PC-9 (cell line): ENCODE measurements around the gene RAB4A. TPM values are rescaled to one million over a fixed set of nuclear protein-coding genes. Genes with fewer than 3 reads are reported as not detected.
"Not testable (repeated sequence)": the region's sequence is repeated elsewhere in the genome, so short reads cannot be mapped to it uniquely, and the experiment has no call there.

ENCODE experiments used
- BruUV-seq: library from RNA; stranded (reverse); fragments of 400-500 nt; replicated peaks from 2 replicates; lab custom pipeline; 2021; lab: Mats Ljungman, UMichigan
- CTCF ChIA-PET: fragments of 300-600 bp; sonication (Branson Sonifier 250); formaldehyde crosslinking; loops from one replicate; lab custom pipeline; 2022; ENCODE audit warnings: antibody characterized with exemption; lab: Charles Lee
- POLR2A ChIA-PET: fragments of 300-600 bp; sonication (Branson Sonifier 250); formaldehyde crosslinking; loops from one replicate; lab custom pipeline; 2022; ENCODE audit warnings: antibody characterized with exemption; ENCODE audit not compliant: unreplicated experiment; lab: Charles Lee
- DNase-seq, 2 experiments: peaks; one replicate each; pipeline versions ENCODE4 v3.0.0 to v3.0.0-alpha.2; 2015 to 2022; ENCODE audit warnings: mixed read lengths in 1 of 2
- H2AFZ ChIP-seq: fragments of 200-600 bp; sonication (generic); 2 replicates; pipeline ENCODE4 v1.8.1; 2017; ENCODE audit warnings: antibody characterized with exemption
- H3F3A ChIP-seq: fragments of 200-600 bp; sonication (generic); 2 replicates; pipeline ENCODE4 v1.8.1; 2017; ENCODE audit warnings: antibody characterized with exemption, mild to moderate bottlenecking, low read depth; ENCODE audit not compliant: insufficient read depth
- H3K27ac ChIP-seq: fragments of 200-600 bp; sonication (generic); 2 replicates; pipeline ENCODE4 v1.6.1; 2016; ENCODE audit warnings: mixed run types
- H3K27me3 ChIP-seq: fragments of 200-600 bp; sonication (generic); 2 replicates; pipeline ENCODE4 v1.6.1; 2016; ENCODE audit warnings: low read depth, mixed run types; ENCODE audit not compliant: insufficient read depth
- H3K36me3 ChIP-seq: fragments of 200-600 bp; sonication (generic); 2 replicates; pipeline ENCODE4 v1.6.1; 2016; ENCODE audit warnings: low read depth, mixed run types
- H3K4me1 ChIP-seq: fragments of 200-600 bp; sonication (generic); replicated peaks from 2 replicates; pipeline ENCODE4 v1.6.1; 2016; ENCODE audit warnings: mixed run types; ENCODE audit not compliant: insufficient read depth
- H3K4me2 ChIP-seq: fragments of 200-600 bp; sonication (generic); 2 replicates; pipeline ENCODE4 v1.6.1; 2017; ENCODE audit warnings: mixed run types
- H3K4me3 ChIP-seq: fragments of 200-600 bp; sonication (generic); 2 replicates; pipeline ENCODE4 v1.6.1; 2016; ENCODE audit warnings: mixed run types
- H3K79me2 ChIP-seq: fragments of 200-600 bp; sonication (generic); 2 replicates; pipeline ENCODE4 v1.6.1; 2017; ENCODE audit warnings: low read depth, mixed run types
- H3K9me2 ChIP-seq: fragments of 200-600 bp; sonication (generic); 2 replicates; pipeline ENCODE4 v1.8.1; 2017; ENCODE audit warnings: mild to moderate bottlenecking; ENCODE audit not compliant: insufficient read depth
- H3K9me3 ChIP-seq: fragments of 200-600 bp; sonication (generic); 2 replicates; pipeline ENCODE4 v1.8.1; 2016; ENCODE audit warnings: low read depth; ENCODE audit not compliant: insufficient read depth
- H4K20me1 ChIP-seq: fragments of 200-600 bp; sonication (generic); 2 replicates; pipeline ENCODE4 v1.8.1; 2017; ENCODE audit not compliant: insufficient read depth
- EZH2 ChIP-seq: fragments of 200-600 bp; sonication (generic); IDR thresholded peaks from 2 replicates; pipeline ENCODE4 v1.8.0; 2017; ENCODE audit warnings: antibody characterized with exemption, low read depth
- intact Hi-C: fragments of 100-400 bp; cut with micrococcal nuclease; formaldehyde crosslinking; loops from one replicate; pipeline ENCODE4 v1.10.0; 2022; ENCODE audit not compliant: unreplicated experiment
- total RNA-seq: library from RNA; stranded (reverse); gene quantifications from 2 replicates; pipeline ENCODE4 v1.2.3, GENCODE V29; 2021
- TF ChIP-seq, protein P1 (sequence below): fragments of 200-600 bp; sonication (generic); conservative IDR thresholded peaks from 2 replicates; pipeline ENCODE4 v1.6.1; 2017; ENCODE audit warnings: mixed run types, antibody characterized with exemption, mild to moderate bottlenecking, moderate library complexity

Gene RAB4A
- total RNA-seq, 1 experiment from 2014 or later = 29.0 TPM

- Histone ChIP-seq H3F3A (no peaks in the 10 kb centered on the region), H3K9me3 (no peaks in the 10 kb centered on the region), H3K4me1 (no peaks in the 10 kb centered on the region), H2AFZ (no peak overlapping the region), H4K20me1 (no peaks in the 10 kb centered on the region), H3K4me2 (no peak overlapping the region), H3K4me3 (no peak overlapping the region), H3K36me3 (0 out of 2 replicates have a peak, but pooled peaks cover 6% of the 10 kb centered on the region), H3K27me3 (no peaks in the 10 kb centered on the region), H3K79me2 (no peaks in the 10 kb centered on the region), H3K27ac (no peak overlapping the region), H3K9me2 (no peaks in the 10 kb centered on the region)
- DNase-seq = no peak
- no peak for TF ChIP-seq EZH2
- TF ChIP-seq, protein P1, sequence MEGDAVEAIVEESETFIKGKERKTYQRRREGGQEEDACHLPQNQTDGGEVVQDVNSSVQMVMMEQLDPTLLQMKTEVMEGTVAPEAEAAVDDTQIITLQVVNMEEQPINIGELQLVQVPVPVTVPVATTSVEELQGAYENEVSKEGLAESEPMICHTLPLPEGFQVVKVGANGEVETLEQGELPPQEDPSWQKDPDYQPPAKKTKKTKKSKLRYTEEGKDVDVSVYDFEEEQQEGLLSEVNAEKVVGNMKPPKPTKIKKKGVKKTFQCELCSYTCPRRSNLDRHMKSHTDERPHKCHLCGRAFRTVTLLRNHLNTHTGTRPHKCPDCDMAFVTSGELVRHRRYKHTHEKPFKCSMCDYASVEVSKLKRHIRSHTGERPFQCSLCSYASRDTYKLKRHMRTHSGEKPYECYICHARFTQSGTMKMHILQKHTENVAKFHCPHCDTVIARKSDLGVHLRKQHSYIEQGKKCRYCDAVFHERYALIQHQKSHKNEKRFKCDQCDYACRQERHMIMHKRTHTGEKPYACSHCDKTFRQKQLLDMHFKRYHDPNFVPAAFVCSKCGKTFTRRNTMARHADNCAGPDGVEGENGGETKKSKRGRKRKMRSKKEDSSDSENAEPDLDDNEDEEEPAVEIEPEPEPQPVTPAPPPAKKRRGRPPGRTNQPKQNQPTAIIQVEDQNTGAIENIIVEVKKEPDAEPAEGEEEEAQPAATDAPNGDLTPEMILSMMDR = no peak
- POLR2A ChIA-PET = no interaction called here
- no TSS peak for BruUV-seq
- CTCF ChIA-PET = no interaction called here
- intact Hi-C loops = no loop called here
These were observed 55.1 kb downstream of the RAB4A start for GRCh38 chr1:229325853-229326487.

DNA sequence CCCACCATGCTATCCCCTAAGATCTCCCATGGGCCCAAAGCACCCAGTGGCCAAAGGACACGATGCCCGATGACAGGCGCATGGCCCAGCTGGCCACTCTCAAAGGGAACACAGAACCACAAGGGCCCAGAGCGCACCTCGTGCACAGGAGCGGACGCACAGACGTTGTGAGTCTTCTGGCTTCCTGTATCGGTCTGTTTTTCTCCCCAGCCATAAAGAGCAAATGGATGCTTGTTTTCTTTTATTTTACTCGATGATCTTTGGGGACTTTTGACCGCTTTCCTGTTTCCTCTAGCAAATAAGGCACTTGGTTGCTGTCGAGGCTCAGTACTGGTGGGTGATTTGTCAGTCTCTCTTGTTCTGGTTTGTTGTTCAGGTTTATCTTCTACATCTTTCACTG lies 55.7 kb downstream of the RAB4A start:
- no peaks in the 10 kb centered on the region for H3K9me2 ChIP-seq
- ChIA-PET CTCF (no interaction called here), POLR2A (no interaction called here)
- no peaks in the 10 kb centered on the region for H3K27me3 ChIP-seq
- DNase-seq = no peak
- H3K4me1 ChIP-seq = no peaks in the 10 kb centered on the region
- H3K27ac ChIP-seq = no peak overlapping the region
- no peak overlapping the region for H3K4me2 ChIP-seq
- intact Hi-C loops = no loop called here
- H3K4me3 ChIP-seq = no peak overlapping the region
- no peak overlapping the region for H2AFZ ChIP-seq
- TF ChIP-seq EZH2 = no peak
- TF ChIP-seq, protein P1 = no peak
- no peaks in the 10 kb centered on the region for H3K79me2 ChIP-seq
- H3K36me3 ChIP-seq = 0 out of 2 replicates have a peak, but pooled peaks cover 6% of the 10 kb centered on the region
- no TSS peak for BruUV-seq
- H3F3A ChIP-seq = no peaks in the 10 kb centered on the region
- no peaks in the 10 kb centered on the region for H3K9me3 ChIP-seq
- no peaks in the 10 kb centered on the region for H4K20me1 ChIP-seq

DNA sequence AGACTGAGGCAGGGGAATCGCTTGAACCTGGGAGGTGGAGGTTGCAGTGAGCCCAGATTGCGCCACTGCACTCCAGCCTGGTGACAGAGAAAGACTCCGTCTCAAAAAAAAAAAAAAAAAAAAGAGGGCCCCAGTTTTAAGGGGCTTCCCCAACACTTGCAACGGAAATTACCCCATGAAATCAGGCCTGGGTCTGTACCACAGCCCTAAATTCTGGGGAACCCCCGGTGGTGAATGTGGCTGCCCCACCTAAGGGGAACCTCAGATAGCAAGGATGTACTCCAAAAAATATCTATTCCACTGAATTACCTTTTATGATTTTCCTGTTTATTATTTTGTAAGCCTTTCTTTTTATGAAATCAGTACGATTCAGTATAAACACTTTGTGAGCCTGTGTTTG lies 56.9 kb downstream of the RAB4A start:
- BruUV-seq = not testable (repeated sequence)

More for the DNA sequence above, 56.9 kb downstream of the RAB4A start:
- intact Hi-C loops, H3K9me3 ChIP-seq, H3K9me2 ChIP-seq, POLR2A ChIA-PET, H3F3A ChIP-seq, H2AFZ ChIP-seq, H4K20me1 ChIP-seq, H3K36me3 ChIP-seq, H3K79me2 ChIP-seq, H3K27me3 ChIP-seq, H3K4me2 ChIP-seq, DNase-seq, H3K4me3 ChIP-seq, CTCF ChIA-PET, H3K4me1 ChIP-seq, H3K27ac ChIP-seq: not testable (repeated sequence)
